Cerebellar cortex (tissue), 1 donor: ENCODE results near the gene ALB.

Source experiments
- DNase-seq: peaks from one replicate; pipeline ENCODE4 v3.0.0-alpha.2; 2015; ENCODE audit warnings: low spot score

ALB gene

GRCh38 chr4:73409012-73409862 is 5.2 kb downstream of the ALB start:
- DNase-seq, result no peak

- DNase-seq, result no peak
Observed at GRCh38 chr4:73409978-73410548, 6.0 kb downstream of the ALB start.

GRCh38 chr4:73410916-73411730 is 7.0 kb downstream of the ALB start:
- DNase-seq, result no peak

GRCh38 chr4:73411731-73412414 is 7.8 kb downstream of the ALB start:
- DNase-seq, result no peak

- DNase-seq, result no peak
Observed at GRCh38 chr4:73413294-73413755, 9.2 kb downstream of the ALB start.

- no peak for DNase-seq
Observed at GRCh38 chr4:73414936-73415271, 10.8 kb downstream of the ALB start.

GRCh38 chr4:73415807-73416238 is 11.7 kb downstream of the ALB start:
- DNase-seq, result no peak

- no peak for DNase-seq
Observed at GRCh38 chr4:73416423-73417087, 12.5 kb downstream of the ALB start.

- no peak for DNase-seq
Observed at GRCh38 chr4:73417342-73417741, 13.3 kb downstream of the ALB start.

GRCh38 chr4:73417973-73418372 is 13.9 kb downstream of the ALB start:
- DNase-seq, result no peak

- no peak for DNase-seq
Observed at GRCh38 chr4:73418677-73419076, 14.6 kb downstream of the ALB start.

GRCh38 chr4:73419106-73420038 is 15.3 kb downstream of the ALB start:
- DNase-seq, result no peak

- DNase-seq, result no peak
Observed at GRCh38 chr4:73420615-73421014, 16.5 kb downstream of the ALB start.

- no peak for DNase-seq
Observed at GRCh38 chr4:73421708-73422457, 17.8 kb downstream of the ALB start.

- DNase-seq, result no peak
Observed at GRCh38 chr4:73422458-73422752, 18.3 kb downstream of the ALB start.

- DNase-seq, result no peak
Observed at GRCh38 chr4:73423184-73423583, 19.1 kb downstream of the ALB start.

GRCh38 chr4:73426666-73427065 is 22.6 kb downstream of the ALB start:
- DNase-seq, result no peak

GRCh38 chr4:73429118-73429517 is 25.0 kb downstream of the ALB start:
- no peak for DNase-seq

- DNase-seq, result no peak
Observed at GRCh38 chr4:73429826-73430587, 25.9 kb downstream of the ALB start.
